Lower leg skin (tissue), 4 donors: ENCODE data around the gene SNRPD3. TPM values are rescaled to one million over a fixed set of nuclear protein-coding genes. Genes with fewer than 3 reads are reported as not detected.

Experiments
- DNase-seq, 2 donors: peaks; one replicate each; pipeline ENCODE4 v3.0.0-alpha.2; 2019; ENCODE audit warnings: low spot score in 2 of 2
- H3K4me3 ChIP-seq: fragments of 200-600 bp; sonication (generic); 2 replicates; pipeline ENCODE4 v1.5.1; 2017; ENCODE audit warnings: mild to moderate bottlenecking, low read depth; ENCODE audit not compliant: poor library complexity, severe bottlenecking
- POLR2A ChIP-seq, 2 donors: fragments of 450-650 bp; IDR thresholded peaks; one replicate each; pipeline ENCODE4 v1.6.1; 2016 to 2017; ENCODE audit warnings: antibody characterized with exemption in 2 of 2, mild to moderate bottlenecking in 1 of 2, moderate library complexity in 1 of 2
- WGBS, 2 donors: methylation state at CpG; one replicate each; pipeline ENCODE4 v1.1.5; 2018; 5-methylcytosine and 5-hydroxymethylcytosine counted together
- intact Hi-C: fragments of 100-400 bp; cut with DNase I; formaldehyde crosslinking; loops from one replicate; pipeline ENCODE4 v1.15.0; 2023; ENCODE audit warnings: low total_unique reads
- total RNA-seq, 4 donors: library from RNA; depleted of rRNA; stranded (reverse); fragments of >200 nt; gene quantifications; one replicate each; pipeline ENCODE4 v1.1.0, GENCODE V29; 2016
- TF ChIP-seq, protein P1 (sequence below), 3 donors: fragments of 450-650 bp; IDR thresholded peaks; one replicate each; pipeline ENCODE4 v1.5.1; 2016; ENCODE audit warnings: antibody characterized with exemption in 3 of 3, mild to moderate bottlenecking in 3 of 3, moderate library complexity in 2 of 3

SNRPD3 gene
- total RNA-seq, 4 donors from 2014 or later, result 108 to 134 (median 116) TPM

DNA sequence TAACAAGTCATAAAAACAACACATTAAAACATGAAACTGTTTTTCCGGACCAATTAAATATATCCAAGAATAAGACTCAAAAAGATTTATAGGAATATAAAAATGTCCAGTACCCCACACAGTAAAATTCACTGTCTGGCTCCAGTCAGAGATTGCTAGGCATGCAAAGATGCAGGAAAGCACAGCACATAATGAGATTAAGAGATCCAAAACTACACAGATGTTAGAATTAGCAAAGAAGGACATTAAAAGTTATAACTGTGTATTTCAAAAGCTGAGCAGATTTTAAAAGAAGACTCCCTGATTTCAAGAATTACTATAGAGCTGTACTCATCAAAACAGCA is 23.4 kb downstream of the SNRPD3 start:
- intact Hi-C loops, result no loop called here
- no peak overlapping the region for H3K4me3 ChIP-seq
- DNase-seq, result no peak
- no peak for TF ChIP-seq POLR2A (IDR thresholded peaks at IDR 0.05)
- TF ChIP-seq, protein P1, sequence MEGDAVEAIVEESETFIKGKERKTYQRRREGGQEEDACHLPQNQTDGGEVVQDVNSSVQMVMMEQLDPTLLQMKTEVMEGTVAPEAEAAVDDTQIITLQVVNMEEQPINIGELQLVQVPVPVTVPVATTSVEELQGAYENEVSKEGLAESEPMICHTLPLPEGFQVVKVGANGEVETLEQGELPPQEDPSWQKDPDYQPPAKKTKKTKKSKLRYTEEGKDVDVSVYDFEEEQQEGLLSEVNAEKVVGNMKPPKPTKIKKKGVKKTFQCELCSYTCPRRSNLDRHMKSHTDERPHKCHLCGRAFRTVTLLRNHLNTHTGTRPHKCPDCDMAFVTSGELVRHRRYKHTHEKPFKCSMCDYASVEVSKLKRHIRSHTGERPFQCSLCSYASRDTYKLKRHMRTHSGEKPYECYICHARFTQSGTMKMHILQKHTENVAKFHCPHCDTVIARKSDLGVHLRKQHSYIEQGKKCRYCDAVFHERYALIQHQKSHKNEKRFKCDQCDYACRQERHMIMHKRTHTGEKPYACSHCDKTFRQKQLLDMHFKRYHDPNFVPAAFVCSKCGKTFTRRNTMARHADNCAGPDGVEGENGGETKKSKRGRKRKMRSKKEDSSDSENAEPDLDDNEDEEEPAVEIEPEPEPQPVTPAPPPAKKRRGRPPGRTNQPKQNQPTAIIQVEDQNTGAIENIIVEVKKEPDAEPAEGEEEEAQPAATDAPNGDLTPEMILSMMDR (IDR thresholded peaks at IDR 0.05), result no peak
- 24 to 26% methylated on average over 1 of the region's 1 CpG for WGBS, 2 donors

DNA sequence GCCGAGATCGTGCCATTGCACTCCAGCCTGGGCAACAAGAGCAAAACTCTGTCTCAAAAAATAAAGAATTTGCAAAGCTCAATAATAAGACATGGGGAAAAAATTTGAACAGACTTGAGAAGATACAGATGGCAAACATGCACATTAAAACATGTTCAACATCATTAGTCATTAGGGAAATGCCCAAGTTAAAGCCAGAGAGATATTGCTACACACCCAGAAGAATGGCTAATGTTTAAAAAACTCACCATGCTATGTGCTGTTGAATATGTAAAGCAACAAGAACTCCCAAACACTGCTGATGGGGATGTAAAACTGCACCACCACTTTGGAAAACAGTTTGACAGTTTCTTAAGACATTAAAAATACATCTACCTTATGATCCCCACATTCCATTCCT is 24.5 kb downstream of the SNRPD3 start:
- no peak for DNase-seq
- intact Hi-C loops, result no loop called here
- WGBS, 2 donors, result 30 to 45% methylated on average over 2 of the region's 2 CpGs
- H3K4me3 ChIP-seq, result no peak overlapping the region
- TF ChIP-seq, protein P1 (IDR thresholded peaks at IDR 0.05), result no peak
- no peak for TF ChIP-seq POLR2A (IDR thresholded peaks at IDR 0.05)

DNA sequence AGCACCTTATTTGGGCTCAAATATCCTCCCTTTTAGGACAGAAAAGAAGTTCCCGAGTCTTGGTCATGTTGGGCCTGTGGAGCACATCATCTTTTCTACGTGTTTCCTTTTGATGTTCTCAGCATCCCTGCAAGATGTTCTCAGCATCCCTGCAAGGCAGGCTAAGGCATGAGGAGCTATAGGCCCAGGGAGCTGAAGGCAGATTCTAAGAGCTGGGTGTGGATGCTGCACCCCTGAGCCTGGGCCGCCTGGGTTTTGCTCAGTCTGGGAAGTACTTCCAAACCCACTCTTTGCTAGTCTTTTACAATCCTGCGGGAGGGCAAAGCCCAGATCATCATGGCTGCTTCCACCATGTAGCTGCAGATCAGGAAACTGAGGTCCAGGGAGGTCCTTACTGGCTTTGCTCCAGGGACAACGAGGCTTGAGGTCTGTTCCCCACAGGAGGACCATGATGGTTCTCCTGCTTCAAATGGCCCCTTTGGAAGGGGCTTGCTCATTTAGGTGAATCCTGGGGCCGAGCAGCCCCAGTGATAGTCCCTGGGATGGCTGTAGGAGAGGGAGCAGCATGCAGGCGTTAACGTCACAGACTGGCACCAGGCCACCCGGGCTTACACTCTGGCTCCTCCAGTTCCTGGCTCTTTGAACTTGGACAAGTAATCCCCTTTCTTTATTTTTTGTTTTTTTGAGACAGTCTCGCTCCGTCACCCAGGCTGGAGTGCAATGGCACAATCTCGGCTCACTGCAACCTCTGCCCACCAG is 26.4 kb downstream of the SNRPD3 start:
- no peak for DNase-seq
- 79 to 89% methylated on average over 12 of the region's 12 CpGs for WGBS, 2 donors
- no peak for TF ChIP-seq POLR2A (IDR thresholded peaks at IDR 0.05)
- TF ChIP-seq, protein P1 (IDR thresholded peaks at IDR 0.05), result no peak
- intact Hi-C loops, result no loop called here
- H3K4me3 ChIP-seq, result no peak overlapping the region

DNA sequence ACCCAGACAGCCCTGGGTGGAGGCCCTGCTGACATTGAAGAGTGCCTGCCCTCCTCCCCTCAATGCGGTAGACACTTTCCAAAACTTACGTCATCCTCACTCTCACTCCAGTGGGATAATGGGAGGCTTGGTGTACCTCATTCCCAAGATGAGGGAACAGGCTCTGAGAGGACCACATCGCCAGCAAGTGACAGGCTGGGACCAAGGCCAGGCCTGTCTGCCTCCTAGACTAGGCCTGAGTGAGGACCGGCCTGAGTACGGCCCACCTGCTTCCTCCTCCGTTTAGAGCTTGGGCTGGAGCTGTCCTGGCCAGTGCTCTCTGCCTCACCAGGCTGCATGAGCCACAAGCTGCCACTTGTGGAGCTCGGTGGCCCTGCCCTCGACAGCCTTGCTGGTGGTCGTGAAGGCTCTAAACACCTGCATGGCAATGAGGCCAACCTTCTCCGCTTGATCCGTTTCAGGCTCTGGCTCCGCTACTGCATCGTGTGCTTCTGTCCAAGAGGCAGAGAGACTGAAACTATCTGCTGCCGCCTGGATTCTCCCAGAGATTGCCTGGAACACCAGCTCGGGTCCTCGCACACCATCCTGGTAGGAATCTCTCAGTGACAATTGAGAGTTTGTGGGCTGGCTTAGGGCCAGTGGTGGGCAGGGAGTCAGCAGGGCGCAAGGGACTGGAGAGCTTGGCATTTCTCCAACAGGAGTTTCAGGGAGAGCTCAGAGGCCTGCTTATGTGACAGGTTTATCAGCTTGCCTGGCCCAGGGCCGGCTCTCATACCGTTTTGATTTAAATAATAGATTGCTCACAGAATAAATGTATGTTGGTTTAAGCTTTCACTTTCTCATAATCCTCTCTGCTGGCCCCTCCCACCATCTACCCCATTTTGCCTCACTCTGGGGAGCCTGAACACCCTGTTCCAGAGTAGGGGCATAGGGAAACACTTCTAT is 27.7 kb downstream of the SNRPD3 start:
- no peak for DNase-seq
- H3K4me3 ChIP-seq, result no peak overlapping the region
- 38 to 41% methylated on average over 16 to 19 of the region's 19 CpGs for WGBS, 2 donors
- no peak for TF ChIP-seq POLR2A (IDR thresholded peaks at IDR 0.05)
- TF ChIP-seq, protein P1 (IDR thresholded peaks at IDR 0.05), result no peak
- intact Hi-C loops, result no loop called here

DNA sequence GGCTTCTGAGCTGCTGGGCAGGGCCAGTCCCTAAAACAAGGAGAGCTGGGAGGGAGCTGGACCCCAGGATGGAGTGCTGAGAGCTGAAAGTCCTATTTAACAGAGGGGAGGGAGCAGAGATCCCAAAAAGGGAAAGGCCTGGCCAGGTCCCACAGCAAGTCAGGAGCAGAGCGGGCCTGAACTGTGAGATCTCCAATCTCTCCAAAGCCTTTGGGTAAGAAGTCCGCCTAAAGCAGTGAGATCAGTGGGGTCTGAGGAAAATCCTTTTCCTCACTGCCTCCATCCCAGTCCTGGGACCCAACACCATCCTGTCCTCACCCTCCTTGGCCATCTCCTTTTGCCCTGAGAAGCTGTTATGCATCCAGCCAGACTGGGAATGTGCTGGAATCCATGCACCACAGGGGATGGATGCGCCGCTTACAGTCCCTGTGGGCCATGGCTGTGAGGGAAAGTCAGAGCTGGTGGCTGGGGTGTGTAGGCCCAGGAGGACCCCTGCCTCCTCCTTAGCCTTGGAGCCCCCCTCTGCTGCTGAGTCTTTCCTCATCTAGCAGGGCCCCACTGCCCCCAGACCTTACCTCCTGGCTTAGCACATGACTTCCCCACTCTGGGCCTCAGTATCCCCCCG is 28.5 kb downstream of the SNRPD3 start:
- DNase-seq, result no peak
- no peak overlapping the region for H3K4me3 ChIP-seq
- intact Hi-C loops, result no loop called here
- WGBS, 2 donors, result 92 to 95% methylated on average over 5 of the region's 5 CpGs
- TF ChIP-seq, protein P1 (IDR thresholded peaks at IDR 0.05), result no peak
- no peak for TF ChIP-seq POLR2A (IDR thresholded peaks at IDR 0.05)
